ENCODE measurements around the gene TMEM151B.

Gene TMEM151B

GRCh38 chr6:44249082-44249748 is 21.0 kb upstream of the TMEM151B start:
- TF ChIP-seq, protein P1, sequence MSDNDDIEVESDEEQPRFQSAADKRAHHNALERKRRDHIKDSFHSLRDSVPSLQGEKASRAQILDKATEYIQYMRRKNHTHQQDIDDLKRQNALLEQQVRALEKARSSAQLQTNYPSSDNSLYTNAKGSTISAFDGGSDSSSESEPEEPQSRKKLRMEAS (IDR thresholded peaks at IDR 0.05; ENCODE audit: low read depth, low read length): no peak
- no peak for TF ChIP-seq MYC (IDR thresholded peaks at IDR 0.05; ENCODE audit: low read depth, low read length)
- TF ChIP-seq, protein P2, sequence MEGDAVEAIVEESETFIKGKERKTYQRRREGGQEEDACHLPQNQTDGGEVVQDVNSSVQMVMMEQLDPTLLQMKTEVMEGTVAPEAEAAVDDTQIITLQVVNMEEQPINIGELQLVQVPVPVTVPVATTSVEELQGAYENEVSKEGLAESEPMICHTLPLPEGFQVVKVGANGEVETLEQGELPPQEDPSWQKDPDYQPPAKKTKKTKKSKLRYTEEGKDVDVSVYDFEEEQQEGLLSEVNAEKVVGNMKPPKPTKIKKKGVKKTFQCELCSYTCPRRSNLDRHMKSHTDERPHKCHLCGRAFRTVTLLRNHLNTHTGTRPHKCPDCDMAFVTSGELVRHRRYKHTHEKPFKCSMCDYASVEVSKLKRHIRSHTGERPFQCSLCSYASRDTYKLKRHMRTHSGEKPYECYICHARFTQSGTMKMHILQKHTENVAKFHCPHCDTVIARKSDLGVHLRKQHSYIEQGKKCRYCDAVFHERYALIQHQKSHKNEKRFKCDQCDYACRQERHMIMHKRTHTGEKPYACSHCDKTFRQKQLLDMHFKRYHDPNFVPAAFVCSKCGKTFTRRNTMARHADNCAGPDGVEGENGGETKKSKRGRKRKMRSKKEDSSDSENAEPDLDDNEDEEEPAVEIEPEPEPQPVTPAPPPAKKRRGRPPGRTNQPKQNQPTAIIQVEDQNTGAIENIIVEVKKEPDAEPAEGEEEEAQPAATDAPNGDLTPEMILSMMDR (IDR thresholded peaks at IDR 0.05; ENCODE audit: low read depth, low read length): no peak
- no peak for TF ChIP-seq POLR2A (IDR thresholded peaks at IDR 0.05; ENCODE audit: extremely low read depth, insufficient read length)
- peak overlapping the region; percentile 99 for H3K4me3 ChIP-seq (ENCODE audit: low read depth, low read length)
- DNase-seq (ENCODE audit: low read depth): no peak

- peak overlapping the region; percentile 99 for H3K4me3 ChIP-seq (ENCODE audit: low read depth, low read length)
- TF ChIP-seq, protein P1 (IDR thresholded peaks at IDR 0.05; ENCODE audit: low read depth, low read length): no peak
- TF ChIP-seq, protein P2 (IDR thresholded peaks at IDR 0.05; ENCODE audit: low read depth, low read length): no peak
- TF ChIP-seq POLR2A (IDR thresholded peaks at IDR 0.05; ENCODE audit: extremely low read depth, insufficient read length) (no peak), MYC (IDR thresholded peaks at IDR 0.05; ENCODE audit: low read depth, low read length) (no peak)
- no peak for DNase-seq (ENCODE audit: low read depth)
These were observed 20.1 kb upstream of the TMEM151B start for GRCh38 chr6:44250067-44250717.

DNA sequence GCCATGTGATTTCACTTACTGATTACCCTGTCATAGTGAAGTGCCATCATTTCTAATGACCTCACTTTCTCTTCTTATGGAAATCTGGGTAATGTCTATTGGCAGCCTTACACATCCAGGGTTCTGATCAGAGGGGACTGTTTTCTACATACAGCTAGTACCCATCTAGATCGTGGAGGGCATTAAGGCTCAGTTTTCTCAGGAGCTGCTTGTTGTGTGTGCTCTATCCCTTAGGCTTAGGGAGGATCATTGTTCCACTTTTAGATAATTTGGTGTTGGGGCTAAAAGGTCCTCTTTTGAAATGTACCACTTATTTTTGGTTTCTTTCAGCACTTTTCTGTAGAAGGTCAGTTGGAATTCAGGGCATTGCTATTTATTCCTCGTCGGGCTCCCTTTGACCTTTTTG is 19.5 kb upstream of the TMEM151B start:
- no peak for DNase-seq (ENCODE audit: low read depth)
- H3K4me3 ChIP-seq (ENCODE audit: low read depth, low read length): peak overlapping the region; percentile 34
- TF ChIP-seq, protein P2 (IDR thresholded peaks at IDR 0.05; ENCODE audit: low read depth, low read length): no peak
- TF ChIP-seq MYC (IDR thresholded peaks at IDR 0.05; ENCODE audit: low read depth, low read length) (no peak), POLR2A (IDR thresholded peaks at IDR 0.05; ENCODE audit: extremely low read depth, insufficient read length) (no peak)
- TF ChIP-seq, protein P1 (IDR thresholded peaks at IDR 0.05; ENCODE audit: low read depth, low read length): no peak

- no peak for DNase-seq (ENCODE audit: low read depth)
- H3K4me3 ChIP-seq (ENCODE audit: low read depth, low read length): no peak overlapping the region
- TF ChIP-seq, protein P1 (IDR thresholded peaks at IDR 0.05; ENCODE audit: low read depth, low read length): no peak
- TF ChIP-seq, protein P2 (IDR thresholded peaks at IDR 0.05; ENCODE audit: low read depth, low read length): no peak
- no peak for TF ChIP-seq POLR2A (IDR thresholded peaks at IDR 0.05; ENCODE audit: extremely low read depth, insufficient read length)
- TF ChIP-seq MYC (IDR thresholded peaks at IDR 0.05; ENCODE audit: low read depth, low read length): no peak
These were observed 18.4 kb upstream of the TMEM151B start for GRCh38 chr6:44251576-44252524.

DNA sequence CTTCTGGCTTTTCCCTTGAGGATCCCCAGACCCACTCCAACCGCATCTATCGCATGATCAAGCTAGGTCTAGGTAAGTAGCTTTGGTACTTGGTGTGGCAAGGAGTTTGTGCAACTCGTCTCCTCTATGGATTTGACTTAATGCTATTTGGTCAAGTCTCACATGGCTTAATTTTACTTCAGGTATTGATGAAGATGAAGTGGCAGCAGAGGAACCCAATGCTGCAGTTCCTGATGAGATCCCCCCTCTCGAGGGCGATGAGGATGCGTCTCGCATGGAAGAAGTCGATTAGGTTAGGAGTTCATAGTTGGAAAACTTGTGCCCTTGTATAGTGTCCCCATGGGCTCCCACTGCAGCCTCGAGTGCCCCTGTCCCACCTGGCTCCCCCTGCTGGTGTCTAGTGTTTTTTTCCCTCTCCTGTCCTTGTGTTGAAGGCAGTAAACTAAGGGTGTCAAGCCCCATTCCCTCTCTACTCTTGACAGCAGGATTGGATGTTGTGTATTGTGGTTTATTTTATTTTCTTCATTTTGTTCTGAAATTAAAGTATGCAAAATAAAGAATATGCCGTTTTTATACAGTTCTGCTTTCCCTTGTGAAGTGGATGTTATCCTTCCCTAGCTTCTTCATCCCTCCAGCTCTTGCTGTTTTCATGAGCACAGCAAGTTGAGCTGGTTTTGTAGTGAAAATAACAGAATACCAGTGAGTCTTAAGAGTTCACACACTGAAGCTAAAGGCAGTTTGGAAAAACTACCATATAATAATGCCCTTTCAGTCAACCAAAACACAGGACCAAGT is 16.7 kb upstream of the TMEM151B start:
- H3K4me3 ChIP-seq (ENCODE audit: low read depth, low read length): no peak overlapping the region
- TF ChIP-seq MYC (IDR thresholded peaks at IDR 0.05; ENCODE audit: low read depth, low read length): no peak
- TF ChIP-seq, protein P1 (IDR thresholded peaks at IDR 0.05; ENCODE audit: low read depth, low read length): no peak
- TF ChIP-seq, protein P2 (IDR thresholded peaks at IDR 0.05; ENCODE audit: low read depth, low read length): peak; percentile 73
- peak; percentile 79 for DNase-seq (ENCODE audit: low read depth)

All from NB4 (cell line).